Erythroblast (primary cell): ENCODE measurements around the gene TPSG1.
"Not testable (repeated sequence)": the region's sequence is repeated elsewhere in the genome, so short reads cannot be mapped to it uniquely, and the experiment has no call there.

Experiments used
- GATA1 ChIP-seq: IDR thresholded peaks from 2 replicates; pipeline ENCODE4 v1.6.1; 2011; ENCODE audit warnings: low read depth, mild to moderate bottlenecking, control low read depth, low read length, moderate library complexity
- POLR2A ChIP-seq: IDR thresholded peaks from 2 replicates; pipeline ENCODE4 v1.6.1; 2011; ENCODE audit warnings: mild to moderate bottlenecking, low read length

DNA sequence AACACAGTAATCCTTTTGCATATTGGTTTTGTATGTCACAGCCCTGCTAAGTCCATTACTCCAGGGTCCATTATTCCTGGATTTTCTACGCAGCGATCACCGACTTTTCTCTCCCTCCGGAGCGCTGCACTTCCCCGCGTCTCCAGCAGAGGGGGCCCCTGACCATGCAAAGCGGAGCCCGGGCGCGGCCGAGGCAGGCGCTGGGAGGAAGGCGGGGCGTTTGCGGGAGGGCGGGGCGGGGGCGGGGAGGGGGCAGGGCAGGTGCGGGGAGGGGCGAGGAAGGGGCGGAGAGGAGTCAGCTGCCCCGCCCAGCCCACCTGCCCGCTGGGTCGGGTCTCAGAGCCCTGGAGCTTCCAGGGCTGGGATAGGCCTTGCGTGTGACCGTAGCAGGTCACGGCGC lies 11.6 kb upstream of the TPSG1 start:
- TF ChIP-seq POLR2A, GATA1: not testable (repeated sequence)
